NCI-H2171 (cell line): ENCODE measurements around the gene MAGI1.
A peak's percentile ranks its signal among the peaks of the same experiment; 100 is the strongest.

Source experiments
- DNase-seq: peaks from one replicate; lab custom pipeline; 2025; lab: John Stamatoyannopoulos, UW

The MAGI1 gene

GRCh38 chr3:65479990-65480389 is 558.7 kb downstream of the MAGI1 start:
- DNase-seq: no peak

DNA sequence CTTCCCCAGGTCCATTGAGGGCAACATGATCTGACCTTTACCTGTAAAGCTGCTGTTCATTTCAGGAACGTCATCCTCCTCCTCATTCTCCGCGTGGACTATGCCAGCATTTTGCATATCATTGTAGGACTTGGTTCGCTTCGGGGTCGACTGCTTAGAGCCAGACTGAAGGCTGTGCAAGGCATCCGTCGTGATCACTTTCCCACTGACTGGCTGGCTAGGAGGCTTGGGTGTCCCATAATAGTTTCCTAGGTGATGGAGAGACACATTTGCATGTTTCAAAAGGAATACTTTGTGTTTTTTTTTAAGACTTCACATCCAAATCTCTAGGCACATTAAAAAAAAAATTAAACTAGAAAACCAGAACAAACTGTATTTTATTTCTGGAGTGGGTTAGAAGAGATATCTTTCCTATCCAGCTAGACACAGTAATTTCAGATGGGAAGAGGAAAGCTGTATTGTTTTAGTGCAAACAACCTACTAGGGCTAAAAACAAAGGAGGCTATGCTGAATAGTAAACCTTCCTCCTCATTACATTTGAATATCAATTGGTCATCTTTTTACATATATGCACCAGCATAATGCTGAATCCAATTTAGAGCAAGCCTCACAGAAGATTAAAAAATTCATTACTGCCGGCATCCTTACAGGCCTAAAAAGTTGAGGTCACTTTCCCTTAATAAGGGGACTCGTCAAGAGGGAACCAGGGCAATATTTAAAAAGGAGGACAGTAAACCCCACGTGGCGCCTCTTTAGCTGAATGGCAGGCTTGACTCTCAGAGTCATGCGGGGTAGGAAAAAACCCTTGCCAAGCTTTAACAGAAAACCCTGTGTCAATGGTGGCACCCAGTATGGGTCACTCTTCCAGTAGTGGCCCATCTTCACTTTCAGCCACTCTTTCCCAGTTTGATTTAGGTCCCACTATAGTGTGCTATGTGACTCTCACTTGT is 559.9 kb downstream of the MAGI1 start:
- DNase-seq: no peak

DNA sequence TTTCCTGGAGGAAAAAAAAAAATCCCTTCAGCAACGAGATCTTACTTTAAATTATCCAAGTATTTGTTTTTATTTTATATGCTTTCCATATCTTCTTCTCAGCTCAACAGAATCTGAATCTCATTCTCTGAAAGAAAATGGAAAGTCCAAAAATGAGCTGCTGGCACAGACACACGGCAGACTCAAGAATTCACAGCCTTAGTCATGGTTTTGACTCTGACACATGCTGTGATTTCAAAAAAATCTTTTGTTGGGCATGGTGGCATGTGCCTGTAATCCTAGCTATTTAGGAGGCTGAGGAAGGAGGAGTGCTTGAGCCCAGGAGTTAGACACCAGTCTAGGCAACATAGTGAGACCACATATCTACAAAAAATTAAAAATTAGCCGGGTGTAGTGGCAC is 565.0 kb downstream of the MAGI1 start:
- no peak for DNase-seq

- no peak for DNase-seq
Observed at GRCh38 chr3:65472501-65472900, 566.2 kb downstream of the MAGI1 start.

- DNase-seq: no peak
Observed at GRCh38 chr3:65466300-65466988, 572.3 kb downstream of the MAGI1 start.

- DNase-seq: no peak
Observed at GRCh38 chr3:65449841-65450428, 588.8 kb downstream of the MAGI1 start.

DNA sequence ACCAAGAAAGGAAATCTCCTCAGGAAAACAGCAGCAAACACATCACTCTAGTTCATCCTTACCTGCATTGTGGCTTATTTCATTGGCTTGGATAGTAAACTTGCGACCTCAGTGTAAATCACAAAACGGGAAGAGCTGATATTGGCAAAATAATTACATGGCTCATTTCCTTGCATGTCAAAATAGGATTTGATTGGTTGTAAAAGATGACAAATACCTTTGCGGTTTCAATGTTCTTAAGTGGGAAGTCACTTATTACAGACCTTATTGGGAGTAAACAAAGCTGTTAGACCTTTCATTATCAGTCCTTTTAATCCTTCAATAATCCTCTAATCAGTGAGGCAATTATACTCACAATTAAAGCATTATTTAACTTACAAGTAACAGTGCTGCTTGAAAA is 590.6 kb downstream of the MAGI1 start:
- no peak for DNase-seq

GRCh38 chr3:65445573-65446169 is 593.0 kb downstream of the MAGI1 start:
- no peak for DNase-seq

DNA sequence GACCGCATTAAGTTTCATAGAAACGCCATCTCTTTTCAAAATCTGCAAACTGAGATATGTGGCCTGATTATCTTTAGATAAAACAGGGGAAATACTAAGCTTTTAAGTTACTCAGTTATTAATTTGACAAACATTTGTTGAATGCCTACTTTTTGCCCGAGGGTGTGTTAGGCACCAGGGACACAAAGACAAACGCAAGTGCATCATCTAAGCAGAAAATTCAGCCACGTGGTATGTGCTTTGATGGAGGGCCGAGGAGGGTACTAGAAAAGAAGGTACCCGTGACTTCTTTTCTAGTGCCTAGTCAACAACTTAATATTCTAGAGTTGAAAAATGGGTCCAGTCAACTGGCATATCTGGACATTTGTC is 594.3 kb downstream of the MAGI1 start:
- DNase-seq: no peak

DNA sequence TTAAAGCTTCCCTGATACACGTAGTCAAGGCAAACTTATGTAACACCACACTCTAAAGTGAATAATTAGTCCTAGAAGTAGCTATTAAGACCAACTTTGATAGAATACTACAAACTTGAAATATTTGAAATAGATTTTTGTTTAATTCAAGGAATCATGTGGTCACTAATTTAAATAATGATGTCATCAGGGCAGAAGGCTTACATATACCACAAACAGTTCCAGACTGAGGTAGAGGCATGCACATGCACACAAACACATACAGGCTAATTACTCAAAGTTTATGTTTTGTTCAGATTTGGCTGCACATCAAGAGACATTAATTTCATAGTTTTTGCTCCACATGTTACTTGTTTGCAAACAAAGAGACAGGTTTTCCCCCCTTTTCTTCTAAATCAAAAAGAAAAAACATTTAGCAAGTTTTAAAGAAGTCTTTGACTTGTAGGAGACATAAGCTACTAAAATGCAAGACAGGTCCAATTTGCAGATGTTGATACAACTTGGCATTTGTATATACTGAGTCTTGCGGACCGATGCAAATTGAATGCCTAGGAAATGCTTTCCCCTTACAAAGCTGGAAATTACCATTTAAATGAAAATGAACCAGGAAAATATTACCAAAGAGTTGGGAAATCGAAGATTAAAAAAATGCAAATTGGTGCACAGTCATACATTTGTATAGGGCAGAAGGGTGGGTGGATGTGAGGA is 594.8 kb downstream of the MAGI1 start:
- DNase-seq: no peak

- no peak for DNase-seq
Observed at GRCh38 chr3:65439641-65440284, 599.0 kb downstream of the MAGI1 start.

GRCh38 chr3:65438612-65439011 is 600.1 kb downstream of the MAGI1 start:
- DNase-seq: no peak

GRCh38 chr3:65438096-65438495 is 600.6 kb downstream of the MAGI1 start:
- DNase-seq: no peak

- DNase-seq: no peak
Observed at GRCh38 chr3:65436580-65436979, 602.1 kb downstream of the MAGI1 start.

- no peak for DNase-seq
Observed at GRCh38 chr3:65433480-65433879, 605.2 kb downstream of the MAGI1 start.

GRCh38 chr3:65432388-65433003 is 606.2 kb downstream of the MAGI1 start:
- no peak for DNase-seq

GRCh38 chr3:65425880-65426279 is 612.8 kb downstream of the MAGI1 start:
- no peak for DNase-seq

GRCh38 chr3:65422154-65422553 is 616.6 kb downstream of the MAGI1 start:
- DNase-seq: no peak

GRCh38 chr3:65419233-65419632 is 619.5 kb downstream of the MAGI1 start:
- no peak for DNase-seq

DNA sequence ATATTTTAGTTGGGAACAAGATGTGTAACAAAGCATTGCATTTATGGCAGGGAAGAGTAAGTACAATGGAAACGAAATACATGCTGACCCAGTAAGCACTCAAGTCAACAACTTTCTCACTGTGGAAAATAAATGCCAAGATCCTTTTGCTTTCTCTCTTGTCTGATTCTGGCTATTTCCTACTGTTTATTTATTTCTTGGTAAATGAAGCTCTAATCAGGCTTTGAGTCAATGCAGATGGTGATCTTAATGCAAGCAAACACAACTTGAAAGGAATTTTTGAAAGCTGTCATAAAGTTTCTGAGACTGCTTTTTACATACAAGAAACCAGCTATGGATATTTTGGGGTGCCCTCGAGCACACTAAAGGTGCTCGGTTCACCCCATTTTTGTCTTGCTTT is 624.8 kb downstream of the MAGI1 start:
- no peak for DNase-seq

DNA sequence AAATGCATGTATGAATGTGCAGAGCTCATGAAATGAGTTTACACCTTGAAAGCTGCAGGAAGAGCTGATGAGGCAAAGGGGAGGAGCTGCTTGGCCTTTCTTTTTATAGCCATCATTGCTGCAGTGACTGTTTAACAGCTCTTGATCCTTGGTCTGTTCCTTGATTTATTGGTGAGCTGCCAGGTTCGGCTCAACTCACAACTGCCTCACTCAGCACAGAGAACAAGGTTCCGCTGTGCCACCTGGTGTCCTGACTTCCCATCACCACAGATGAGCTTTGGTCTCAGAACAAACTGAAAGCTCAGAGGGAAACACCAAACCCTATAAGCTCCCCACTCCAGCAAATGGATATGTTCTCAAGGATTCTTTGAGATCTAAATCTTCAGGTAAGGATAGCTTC is 626.1 kb downstream of the MAGI1 start:
- DNase-seq: peak; percentile 13
